HFFc6 (cell line): ENCODE results near the gene CHD9NB. TPM values are rescaled to one million over a fixed set of nuclear protein-coding genes. Genes with fewer than 3 reads are reported as not detected.
A peak's percentile ranks its signal among the peaks of the same experiment; 100 is the strongest.

Experiments used
- DNase-seq: peaks from one replicate; pipeline ENCODE4 v3.0.0-alpha.2; 2018
- H3K27ac Mint-ChIP-seq: 2 replicates; pipeline ENCODE4 v1.8.0; 2020; ENCODE audit warnings: mild to moderate bottlenecking, mixed read lengths
- H3K27me3 Mint-ChIP-seq: 2 replicates; pipeline ENCODE4 v1.8.0; 2021; ENCODE audit warnings: mild to moderate bottlenecking, moderate library complexity, mixed read lengths; ENCODE audit not compliant: insufficient read depth
- H3K36me3 Mint-ChIP-seq: 2 replicates; pipeline ENCODE4 v1.8.0; 2021; ENCODE audit warnings: low read depth, mixed read lengths
- H3K4me1 Mint-ChIP-seq: 2 replicates; pipeline ENCODE4 v1.8.0; 2020; ENCODE audit warnings: low read depth, mixed read lengths
- H3K4me3 Mint-ChIP-seq: 2 replicates; pipeline ENCODE4 v1.8.0; 2020; ENCODE audit warnings: mild to moderate bottlenecking, moderate library complexity, mixed read lengths
- H3K9me3 Mint-ChIP-seq: 2 replicates; pipeline ENCODE4 v1.8.0; 2020; ENCODE audit warnings: mild to moderate bottlenecking, mixed read lengths
- total RNA-seq, 6 experiments: library from RNA; stranded (reverse); fragmentation: NEBNext Ultra II Directional; extraction: Animal tissue kit (Norgen Biotek cat#: 25700); gene quantifications; 2 replicates in 1 of 6; 3 replicates in 5 of 6; pipeline ENCODE4 v1.2.3, GENCODE V29; 2021
- TF ChIP-seq, protein P1 (sequence below): fragments of 200-600 bp; sonication (generic); IDR thresholded peaks from 2 replicates; pipeline ENCODE4 v1.5.0; 2021; ENCODE audit warnings: antibody characterized with exemption, mild to moderate bottlenecking

The CHD9NB gene
- total RNA-seq, 6 experiments from 2014 or later, result 2.1 to 4.0 (median 3.1) TPM

- H3K36me3 Mint-ChIP-seq, result peaks cover 4% of the 10 kb centered on the region; the same call in 1 of the 2 replicates
- peak overlapping the region; percentile 81 for H3K4me3 Mint-ChIP-seq
- no peaks in the 10 kb centered on the region for H3K27me3 Mint-ChIP-seq
- peaks cover 65% of the 10 kb centered on the region for H3K4me1 Mint-ChIP-seq
- peak; percentile 79 for DNase-seq
- TF ChIP-seq, protein P1, sequence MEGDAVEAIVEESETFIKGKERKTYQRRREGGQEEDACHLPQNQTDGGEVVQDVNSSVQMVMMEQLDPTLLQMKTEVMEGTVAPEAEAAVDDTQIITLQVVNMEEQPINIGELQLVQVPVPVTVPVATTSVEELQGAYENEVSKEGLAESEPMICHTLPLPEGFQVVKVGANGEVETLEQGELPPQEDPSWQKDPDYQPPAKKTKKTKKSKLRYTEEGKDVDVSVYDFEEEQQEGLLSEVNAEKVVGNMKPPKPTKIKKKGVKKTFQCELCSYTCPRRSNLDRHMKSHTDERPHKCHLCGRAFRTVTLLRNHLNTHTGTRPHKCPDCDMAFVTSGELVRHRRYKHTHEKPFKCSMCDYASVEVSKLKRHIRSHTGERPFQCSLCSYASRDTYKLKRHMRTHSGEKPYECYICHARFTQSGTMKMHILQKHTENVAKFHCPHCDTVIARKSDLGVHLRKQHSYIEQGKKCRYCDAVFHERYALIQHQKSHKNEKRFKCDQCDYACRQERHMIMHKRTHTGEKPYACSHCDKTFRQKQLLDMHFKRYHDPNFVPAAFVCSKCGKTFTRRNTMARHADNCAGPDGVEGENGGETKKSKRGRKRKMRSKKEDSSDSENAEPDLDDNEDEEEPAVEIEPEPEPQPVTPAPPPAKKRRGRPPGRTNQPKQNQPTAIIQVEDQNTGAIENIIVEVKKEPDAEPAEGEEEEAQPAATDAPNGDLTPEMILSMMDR, result no peak
- no peaks in the 10 kb centered on the region for H3K9me3 Mint-ChIP-seq
- peak overlapping the region; percentile 91 for H3K27ac Mint-ChIP-seq
These were observed 46.0 kb upstream of the CHD9NB start for GRCh38 chr16:53098526-53099317.

GRCh38 chr16:53097190-53097589 is 44.5 kb upstream of the CHD9NB start:
- peak overlapping the region; percentile 91 for H3K27ac Mint-ChIP-seq
- no peaks in the 10 kb centered on the region for H3K9me3 Mint-ChIP-seq
- DNase-seq, result no peak
- H3K4me1 Mint-ChIP-seq, result peaks cover 70% of the 10 kb centered on the region
- no peak overlapping the region for H3K4me3 Mint-ChIP-seq
- no peaks in the 10 kb centered on the region for H3K27me3 Mint-ChIP-seq
- TF ChIP-seq, protein P1, result no peak
- H3K36me3 Mint-ChIP-seq, result peaks cover 4% of the 10 kb centered on the region; the same call in 1 of the 2 replicates

- TF ChIP-seq, protein P1, result no peak
- DNase-seq, result no peak
- no peak overlapping the region for H3K4me3 Mint-ChIP-seq
- H3K9me3 Mint-ChIP-seq, result no peaks in the 10 kb centered on the region
- peaks cover 4% of the 10 kb centered on the region; the same call in 1 of the 2 replicates for H3K36me3 Mint-ChIP-seq
- peaks cover 74% of the 10 kb centered on the region for H3K4me1 Mint-ChIP-seq
- H3K27me3 Mint-ChIP-seq, result no peaks in the 10 kb centered on the region
- 0 out of 2 replicates have a peak overlapping the region, but pooled peaks have one; percentile 26 for H3K27ac Mint-ChIP-seq
These were observed 41.4 kb upstream of the CHD9NB start for GRCh38 chr16:53094013-53094630.

GRCh38 chr16:53093162-53093744 is 40.6 kb upstream of the CHD9NB start:
- H3K4me1 Mint-ChIP-seq, result peaks cover 65% of the 10 kb centered on the region

DNA sequence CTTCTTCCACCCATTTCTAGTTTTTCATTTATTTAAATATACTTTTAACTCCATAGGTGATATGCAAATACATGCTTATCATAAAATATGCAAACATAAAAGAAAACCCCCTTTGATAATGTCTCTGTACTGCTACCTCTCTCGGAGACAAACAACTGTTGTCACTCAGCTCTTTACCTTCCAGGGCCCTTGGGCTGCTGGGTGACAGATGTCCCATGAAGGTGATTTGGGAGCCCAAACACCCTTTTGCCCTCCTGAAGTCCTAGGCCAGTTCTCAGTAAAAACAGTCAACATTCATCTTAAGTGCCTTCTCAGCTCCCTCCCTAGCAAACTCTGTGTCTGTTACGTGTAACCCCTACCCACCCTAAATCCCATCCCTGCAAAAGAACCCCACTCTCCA is 39.6 kb upstream of the CHD9NB start:
- no peak for DNase-seq
- TF ChIP-seq, protein P1, result no peak
- peak overlapping the region; percentile 93 for H3K27ac Mint-ChIP-seq
- peaks cover 64% of the 10 kb centered on the region for H3K4me1 Mint-ChIP-seq
- H3K4me3 Mint-ChIP-seq, result peak overlapping the region; percentile 36; the same call in 1 of the 2 replicates
- H3K27me3 Mint-ChIP-seq, result no peaks in the 10 kb centered on the region
- peaks cover 4% of the 10 kb centered on the region; the same call in 1 of the 2 replicates for H3K36me3 Mint-ChIP-seq
- no peaks in the 10 kb centered on the region for H3K9me3 Mint-ChIP-seq

More at GRCh38 chr16:53093162-53093744, 40.6 kb upstream of the CHD9NB start:
- Mint-ChIP-seq H3K27me3 (no peaks in the 10 kb centered on the region), H3K36me3 (peaks cover 4% of the 10 kb centered on the region; the same call in 1 of the 2 replicates), H3K9me3 (no peaks in the 10 kb centered on the region), H3K4me3 (no peak overlapping the region), H3K27ac (0 out of 2 replicates have a peak overlapping the region, but pooled peaks have one; percentile 26)
- TF ChIP-seq, protein P1, result no peak
- DNase-seq, result no peak
